HEK293T (cell line): ENCODE results near the gene STXBP6.

Source experiments
- CTCF ChIA-PET: fragments of 350-600 bp; formaldehyde crosslinking; extraction: SDS; loops from one replicate; lab custom pipeline; 2021; ENCODE audit warnings: antibody characterized with exemption, inconsistent platforms; lab: Yijun Ruan, JAX
- POLR2A ChIA-PET: fragments of 350-600 bp; formaldehyde crosslinking; extraction: SDS; loops from one replicate; lab custom pipeline; 2020; ENCODE audit warnings: antibody characterized with exemption, inconsistent platforms; lab: Yijun Ruan, JAX
- DNase-seq: peaks from one replicate; pipeline ENCODE4 v3.0.0; 2012; ENCODE audit warnings: mixed read lengths; ENCODE audit errors: extremely low spot score
- ARNT ChIP-seq: fragments of 450-650 bp; IDR thresholded peaks from 2 replicates; pipeline ENCODE4 v1.6.1; 2017; ENCODE audit warnings: mild to moderate bottlenecking
- BHLHE40 ChIP-seq: fragments of 450-650 bp; IDR thresholded peaks from 2 replicates; pipeline ENCODE4 v1.6.1; 2016; ENCODE audit warnings: mild to moderate bottlenecking, moderate library complexity, borderline replicate concordance
- CTBP1 ChIP-seq: fragments of 450-650 bp; IDR thresholded peaks from 2 replicates; pipeline ENCODE4 v1.6.1; 2016; ENCODE audit warnings: borderline replicate concordance
- ELF4 ChIP-seq: fragments of 450-650 bp; IDR thresholded peaks from 2 replicates; pipeline ENCODE4 v1.6.1; 2017; ENCODE audit warnings: antibody characterized with exemption
- FOXA1 ChIP-seq: fragments of 450-650 bp; IDR thresholded peaks from 2 replicates; pipeline ENCODE4 v1.6.1; 2016; ENCODE audit warnings: mild to moderate bottlenecking
- FOXK2 ChIP-seq: fragments of 450-650 bp; IDR thresholded peaks from 2 replicates; pipeline ENCODE4 v1.6.1; 2016; ENCODE audit warnings: mild to moderate bottlenecking
- FOXM1 ChIP-seq: fragments of 450-650 bp; IDR thresholded peaks from 2 replicates; pipeline ENCODE4 v1.6.1; 2017; ENCODE audit warnings: mild to moderate bottlenecking, borderline replicate concordance
- HDGF ChIP-seq: fragments of 450-650 bp; IDR thresholded peaks from 2 replicates; pipeline ENCODE4 v1.6.1; 2017; ENCODE audit warnings: antibody characterized with exemption, borderline replicate concordance
- L3MBTL2 ChIP-seq: fragments of 450-650 bp; conservative IDR thresholded peaks from 2 replicates; pipeline ENCODE4 v1.6.1; 2016; ENCODE audit warnings: mild to moderate bottlenecking
- LEF1 ChIP-seq: fragments of 450-650 bp; IDR thresholded peaks from 2 replicates; pipeline ENCODE4 v1.6.1; 2017; ENCODE audit warnings: mild to moderate bottlenecking, borderline replicate concordance
- NFRKB ChIP-seq: fragments of 450-650 bp; IDR thresholded peaks from 2 replicates; pipeline ENCODE4 v1.6.1; 2016; ENCODE audit warnings: mild to moderate bottlenecking, moderate library complexity
- PKNOX1 ChIP-seq: fragments of 450-650 bp; IDR thresholded peaks from 2 replicates; pipeline ENCODE4 v1.6.1; 2016
- SP1 ChIP-seq: fragments of 450-650 bp; IDR thresholded peaks from 2 replicates; pipeline ENCODE4 v1.6.1; 2017
- SUZ12 ChIP-seq: fragments of 450-650 bp; IDR thresholded peaks from 2 replicates; pipeline ENCODE4 v1.6.1; 2016; ENCODE audit warnings: mild to moderate bottlenecking
- TARDBP ChIP-seq: fragments of 450-650 bp; IDR thresholded peaks from 2 replicates; pipeline ENCODE4 v1.6.1; 2016
- ZNF384 ChIP-seq: fragments of 450-650 bp; IDR thresholded peaks from 2 replicates; pipeline ENCODE4 v1.6.1; 2016

The STXBP6 gene

GRCh38 chr14:25004389-25004809, 45.5 kb downstream of the STXBP6 start:
- ChIA-PET CTCF (no interaction called here), POLR2A (no interaction called here)
- no peak for DNase-seq
- no peak for TF ChIP-seq ZNF384
- TF ChIP-seq L3MBTL2: no peak
- no peak for TF ChIP-seq SP1
- TF ChIP-seq NFRKB: no peak
- no peak for TF ChIP-seq ARNT
- no peak for TF ChIP-seq FOXM1
- no peak for TF ChIP-seq SUZ12
- no peak for TF ChIP-seq LEF1
- no peak for TF ChIP-seq PKNOX1
- TF ChIP-seq ELF4: no peak
- TF ChIP-seq HDGF: no peak
- no peak for TF ChIP-seq BHLHE40
- TF ChIP-seq CTBP1: no peak
- TF ChIP-seq FOXA1: no peak
- TF ChIP-seq TARDBP: no peak
- no peak for TF ChIP-seq FOXK2

GRCh38 chr14:25003537-25003936, 46.4 kb downstream of the STXBP6 start:
- POLR2A ChIA-PET: no interaction called here
- DNase-seq: no peak
- TF ChIP-seq CTBP1 (no peak), FOXK2 (no peak), HDGF (no peak), SUZ12 (no peak), ZNF384 (no peak), L3MBTL2 (no peak), PKNOX1 (no peak), TARDBP (no peak), SP1 (no peak), ELF4 (no peak), FOXM1 (no peak), FOXA1 (no peak), ARNT (no peak), LEF1 (no peak)
- CTCF ChIA-PET: no interaction called here

DNA sequence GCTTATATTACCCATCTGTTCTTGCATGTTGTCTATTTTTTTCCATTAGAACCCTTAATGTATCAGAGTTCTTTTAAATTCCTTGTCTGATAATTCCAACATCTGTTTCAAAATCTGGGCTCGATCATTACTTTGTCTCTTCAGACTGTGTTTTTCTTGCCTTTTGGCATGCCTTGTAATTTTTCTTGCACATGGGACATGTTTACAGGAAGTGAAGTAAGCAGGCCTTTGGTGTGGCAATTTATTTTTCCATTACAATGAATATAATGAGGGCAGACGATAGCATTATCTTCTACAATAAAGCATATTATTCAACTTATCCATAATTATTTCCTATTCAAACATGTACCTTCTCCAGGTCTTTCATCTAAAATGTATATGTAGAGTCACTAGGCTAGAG, 48.3 kb downstream of the STXBP6 start:
- TF ChIP-seq ZNF384 (no peak), FOXM1 (no peak), ELF4 (no peak)
- POLR2A ChIA-PET: no interaction called here
- CTCF ChIA-PET: no interaction called here
- no peak for DNase-seq

GRCh38 chr14:25001156-25001555, 48.8 kb downstream of the STXBP6 start:
- CTCF ChIA-PET: interaction anchor here (0.6 kb wide), 1 partner anchor 73 kb away, joined by 3 read pairs; no protein-coding TSS in a partner anchor
- POLR2A ChIA-PET: no interaction called here
- TF ChIP-seq FOXK2 (no peak), ARNT (no peak), TARDBP (no peak)
- no peak for DNase-seq

GRCh38 chr14:24999157-24999556, 50.8 kb downstream of the STXBP6 start:
- TF ChIP-seq FOXM1 (no peak), FOXK2 (no peak), HDGF (no peak), SP1 (no peak), BHLHE40 (no peak), ELF4 (no peak), CTBP1 (no peak), FOXA1 (no peak), SUZ12 (no peak), NFRKB (no peak), LEF1 (no peak), ZNF384 (no peak), TARDBP (no peak), PKNOX1 (no peak), ARNT (no peak), L3MBTL2 (no peak)
- ChIA-PET POLR2A (no interaction called here), CTCF (interaction anchor here (0.6 kb wide), 1 partner anchor 42 kb away, joined by 3 read pairs; no protein-coding TSS in a partner anchor)
- no peak for DNase-seq

DNA sequence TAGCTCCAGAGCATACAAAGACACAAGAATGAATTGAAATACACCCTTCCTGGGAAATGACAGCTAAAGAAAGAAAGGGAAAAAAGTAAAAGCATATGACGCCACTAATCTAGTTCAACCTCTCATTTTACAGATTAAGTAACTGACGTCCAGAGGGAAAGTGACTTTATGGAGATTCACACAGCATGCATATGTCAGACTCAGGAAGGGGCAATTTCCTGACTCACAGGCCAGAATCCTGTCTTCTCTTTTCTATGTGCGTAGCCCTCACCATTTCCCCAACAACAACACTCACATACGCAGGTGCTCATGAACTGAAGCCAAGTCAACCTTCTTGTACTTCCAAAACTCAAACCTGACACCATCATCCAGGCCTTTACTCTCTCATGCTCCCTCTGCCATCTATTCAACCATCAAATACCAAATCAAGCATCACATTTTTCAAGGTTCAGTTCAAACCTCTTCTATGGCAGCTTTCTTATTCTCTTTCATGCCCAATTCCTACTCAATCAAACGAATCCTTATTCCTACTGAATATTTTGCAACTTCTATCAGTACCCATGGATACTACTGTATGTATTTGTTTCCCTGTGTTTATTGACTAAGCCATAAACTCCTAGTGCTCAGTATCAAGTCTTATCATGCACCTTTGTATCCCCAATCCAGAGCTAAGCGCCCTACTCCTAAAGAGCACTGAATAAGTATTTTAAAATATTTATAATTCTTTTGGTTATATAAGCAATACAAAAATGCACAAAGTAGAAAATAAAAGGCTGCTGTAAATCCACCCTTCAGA, 52.8 kb downstream of the STXBP6 start:
- DNase-seq: no peak
- CTCF ChIA-PET: no interaction called here
- POLR2A ChIA-PET: no interaction called here
- TF ChIP-seq ELF4 (no peak), L3MBTL2 (no peak), FOXA1 (no peak), FOXM1 (no peak), HDGF (no peak), PKNOX1 (no peak), BHLHE40 (no peak), ZNF384 (no peak), ARNT (no peak), TARDBP (no peak), SUZ12 (no peak), LEF1 (no peak), CTBP1 (no peak), FOXK2 (no peak), NFRKB (no peak), SP1 (no peak)
